BJ (cell line): ENCODE results near the gene AMMECR1. TPM values are rescaled to one million over a fixed set of nuclear protein-coding genes. Genes with fewer than 3 reads are reported as not detected.

Source experiments
- CTCF ChIA-PET: fragments of 350-600 bp; formaldehyde crosslinking; extraction: SDS; loops from one replicate; lab custom pipeline; 2021; ENCODE audit warnings: antibody characterized with exemption, inconsistent platforms; lab: Yijun Ruan, JAX
- POLR2A ChIA-PET: fragments of 300-600 bp; sonication (Branson Sonifier 250); formaldehyde crosslinking; extraction: SDS; loops from one replicate; lab custom pipeline; 2021; ENCODE audit warnings: antibody characterized with exemption; lab: Charles Lee
- DNase-seq: peaks from one replicate; pipeline ENCODE4 v3.0.0-alpha.2; 2011; ENCODE audit warnings: low read depth
- H3K27me3 ChIP-seq: 2 replicates; pipeline ENCODE4 v1.6.0; 2011; ENCODE audit warnings: low read length; ENCODE audit not compliant: control insufficient read depth, insufficient read depth
- H3K36me3 ChIP-seq: 2 replicates; pipeline ENCODE4 v1.5.1; 2011; ENCODE audit warnings: low read length; ENCODE audit not compliant: control insufficient read depth, insufficient read depth
- H3K4me3 ChIP-seq: 2 replicates; pipeline ENCODE4 v1.5.1; 2011; ENCODE audit warnings: low read depth, mild to moderate bottlenecking, control low read depth, low read length
- polyA plus RNA-seq: library from polyadenylated mRNA; depleted of rRNA; stranded (reverse); fragments of >200 nt; gene quantifications from 2 replicates; pipeline ENCODE4 v1.2.3, GENCODE V29; 2011
- TF ChIP-seq, protein P1 (sequence below): IDR thresholded peaks from 2 replicates; pipeline ENCODE4 v1.5.1; 2011; ENCODE audit warnings: low read depth, mild to moderate bottlenecking, control low read depth, inconsistent platforms, low read length, moderate library complexity; ENCODE audit not compliant: insufficient read depth

The AMMECR1 gene
- polyA plus RNA-seq, 1 experiment, result 7.3 TPM

DNA sequence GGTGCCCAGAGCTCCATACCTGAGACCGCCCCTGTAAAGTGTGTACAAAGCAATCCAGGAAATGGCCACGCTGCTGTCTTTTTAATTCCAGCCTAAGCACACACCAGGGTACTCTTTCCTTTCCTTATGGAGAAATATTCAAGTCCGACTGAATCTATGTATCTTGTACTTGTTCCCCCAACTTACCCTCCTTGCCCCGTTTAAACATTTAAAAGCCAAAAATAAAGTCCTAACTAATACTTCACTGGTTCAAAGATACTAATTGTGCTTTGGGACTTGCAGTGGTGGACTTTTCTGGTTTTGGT is 731 bp upstream of the AMMECR1 start:
- TF ChIP-seq, protein P1, sequence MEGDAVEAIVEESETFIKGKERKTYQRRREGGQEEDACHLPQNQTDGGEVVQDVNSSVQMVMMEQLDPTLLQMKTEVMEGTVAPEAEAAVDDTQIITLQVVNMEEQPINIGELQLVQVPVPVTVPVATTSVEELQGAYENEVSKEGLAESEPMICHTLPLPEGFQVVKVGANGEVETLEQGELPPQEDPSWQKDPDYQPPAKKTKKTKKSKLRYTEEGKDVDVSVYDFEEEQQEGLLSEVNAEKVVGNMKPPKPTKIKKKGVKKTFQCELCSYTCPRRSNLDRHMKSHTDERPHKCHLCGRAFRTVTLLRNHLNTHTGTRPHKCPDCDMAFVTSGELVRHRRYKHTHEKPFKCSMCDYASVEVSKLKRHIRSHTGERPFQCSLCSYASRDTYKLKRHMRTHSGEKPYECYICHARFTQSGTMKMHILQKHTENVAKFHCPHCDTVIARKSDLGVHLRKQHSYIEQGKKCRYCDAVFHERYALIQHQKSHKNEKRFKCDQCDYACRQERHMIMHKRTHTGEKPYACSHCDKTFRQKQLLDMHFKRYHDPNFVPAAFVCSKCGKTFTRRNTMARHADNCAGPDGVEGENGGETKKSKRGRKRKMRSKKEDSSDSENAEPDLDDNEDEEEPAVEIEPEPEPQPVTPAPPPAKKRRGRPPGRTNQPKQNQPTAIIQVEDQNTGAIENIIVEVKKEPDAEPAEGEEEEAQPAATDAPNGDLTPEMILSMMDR, result no peak
- CTCF ChIA-PET, result interaction anchor here (1.1 to 3.1 kb wide), 2 partner anchors 76 to 90 kb away, joined by 3 to 19 read pairs; no protein-coding TSS in a partner anchor
- no peak for DNase-seq
- no peaks in the 10 kb centered on the region for H3K36me3 ChIP-seq
- H3K4me3 ChIP-seq, result peak overlapping the region; percentile 63
- POLR2A ChIA-PET, result interaction anchor here (1.1 kb wide), 1 partner anchor 114 kb away, joined by 3 read pairs; no protein-coding TSS in a partner anchor
- no peaks in the 10 kb centered on the region for H3K27me3 ChIP-seq

- DNase-seq, result no peak
- Histone ChIP-seq H3K4me3 (peak overlapping the region; percentile 61), H3K27me3 (no peaks in the 10 kb centered on the region), H3K36me3 (no peaks in the 10 kb centered on the region)
- POLR2A ChIA-PET, result interaction anchor here (1.1 kb wide), 1 partner anchor 112 kb away, joined by 3 read pairs; no protein-coding TSS in a partner anchor
- CTCF ChIA-PET, result interaction anchor here (0.7 to 3.1 kb wide), 6 partner anchors 91 to 156 kb away, joined by 3 to 19 read pairs (median 4); no protein-coding TSS in a partner anchor
- TF ChIP-seq, protein P1, result no peak
Observed at GRCh38 chrX:110317061-110317819, 645 bp downstream of the AMMECR1 start.

GRCh38 chrX:110316351-110317060 is 1.4 kb downstream of the AMMECR1 start:
- TF ChIP-seq, protein P1, result no peak
- CTCF ChIA-PET, result interaction anchor here (0.7 to 3.1 kb wide), 4 partner anchors 92 to 156 kb away, joined by 4 to 19 read pairs (median 5); no protein-coding TSS in a partner anchor
- H3K36me3 ChIP-seq, result no peaks in the 10 kb centered on the region
- H3K27me3 ChIP-seq, result no peaks in the 10 kb centered on the region
- no peak for DNase-seq
- POLR2A ChIA-PET, result no interaction called here
- peak overlapping the region; percentile 61 for H3K4me3 ChIP-seq

DNA sequence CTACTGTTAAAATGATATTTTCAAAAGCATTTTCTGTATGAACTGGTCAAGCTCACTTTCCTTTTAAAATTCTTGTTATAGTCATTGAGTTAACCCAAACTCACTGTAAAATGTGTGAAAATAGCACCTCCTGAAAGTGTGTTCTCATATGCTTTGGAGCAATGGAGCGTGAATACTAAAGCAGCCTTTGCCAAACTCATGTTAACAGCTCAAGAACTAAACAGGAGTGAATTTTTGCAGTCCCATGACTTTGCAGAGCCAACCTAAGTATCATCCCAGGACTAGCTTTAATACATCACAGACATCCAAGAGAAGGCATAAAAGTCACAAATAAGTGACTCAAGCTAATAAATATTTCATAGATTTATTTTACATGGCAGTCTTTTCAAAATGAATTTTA is 2.3 kb downstream of the AMMECR1 start:
- POLR2A ChIA-PET, result no interaction called here
- DNase-seq, result no peak

More for the DNA sequence above, 2.3 kb downstream of the AMMECR1 start:
- no peaks in the 10 kb centered on the region for H3K27me3 ChIP-seq
- CTCF ChIA-PET, result interaction anchor here (1.3 to 1.5 kb wide), 2 partner anchors 92 to 96 kb away, joined by 5 read pairs; no protein-coding TSS in a partner anchor
- TF ChIP-seq, protein P1, result no peak
- peak overlapping the region; percentile 61 for H3K4me3 ChIP-seq
- no peaks in the 10 kb centered on the region for H3K36me3 ChIP-seq
